Measurements from ENCODE around the gene LMAN2.

LMAN2 gene

GRCh38 chr5:177336603-177337494 lies 14.6 kb downstream of the LMAN2 start:
- Histone ChIP-seq H4K20me1 (peaks cover 32% of the 10 kb centered on the region), H3K4me1 (peaks cover 87% of the 10 kb centered on the region)

GRCh38 chr5:177336112-177336511 lies 15.4 kb downstream of the LMAN2 start:
- Histone ChIP-seq H3K4me2 (peak overlapping the region; percentile 96), H3K9ac (peak overlapping the region; percentile 80), H3K9me3 (no peaks in the 10 kb centered on the region), H4K20me1 (peaks cover 32% of the 10 kb centered on the region), H3K4me1 (peaks cover 94% of the 10 kb centered on the region), H3K4me3 (no peak overlapping the region; the same call in 1 of the 2 replicates), H3K36me3 (peaks cover 62% of the 10 kb centered on the region), H3K27me3 (no peaks in the 10 kb centered on the region), H3K27ac (peak overlapping the region; percentile 96)
- no peak for TF ChIP-seq Cebpa-rat (IDR thresholded peaks at IDR 0.05)

More at GRCh38 chr5:177336603-177337494, 14.6 kb downstream of the LMAN2 start:
- peak overlapping the region; percentile 96 for H3K4me2 ChIP-seq
- no peak for TF ChIP-seq Cebpa-rat (IDR thresholded peaks at IDR 0.05)
- peak overlapping the region; percentile 96 for H3K27ac ChIP-seq
- no peaks in the 10 kb centered on the region for H3K9me3 ChIP-seq
- no peaks in the 10 kb centered on the region for H3K27me3 ChIP-seq
- H3K9ac ChIP-seq, result 0 out of 2 replicates have a peak overlapping the region, but pooled peaks have one; percentile 37
- peaks cover 69% of the 10 kb centered on the region for H3K36me3 ChIP-seq
- no peak overlapping the region for H3K4me3 ChIP-seq

GRCh38 chr5:177335701-177336065 lies 15.8 kb downstream of the LMAN2 start:
- no peak for TF ChIP-seq Cebpa-rat (IDR thresholded peaks at IDR 0.05)
- Histone ChIP-seq H3K9me3 (no peaks in the 10 kb centered on the region), H3K4me3 (no peak overlapping the region; the same call in 1 of the 2 replicates), H3K4me2 (peak overlapping the region; percentile 96), H3K27ac (peak overlapping the region; percentile 96), H3K36me3 (peaks cover 60% of the 10 kb centered on the region), H3K27me3 (no peaks in the 10 kb centered on the region), H3K4me1 (peaks cover 98% of the 10 kb centered on the region), H4K20me1 (peaks cover 32% of the 10 kb centered on the region), H3K9ac (peak overlapping the region; percentile 80)

GRCh38 chr5:177334781-177335700 lies 16.4 kb downstream of the LMAN2 start:
- Histone ChIP-seq H3K27me3 (no peaks in the 10 kb centered on the region), H3K27ac (peak overlapping the region; percentile 96), H4K20me1 (peaks cover 32% of the 10 kb centered on the region), H3K4me3 (peak overlapping the region; percentile 58; the same call in 1 of the 2 replicates), H3K4me2 (peak overlapping the region; percentile 96), H3K4me1 (peaks cover 100% of the 10 kb centered on the region), H3K36me3 (peaks cover 57% of the 10 kb centered on the region), H3K9ac (peak overlapping the region; percentile 80), H3K9me3 (no peaks in the 10 kb centered on the region)
- no peak for TF ChIP-seq Cebpa-rat (IDR thresholded peaks at IDR 0.05)

- H3K27me3 ChIP-seq, result no peaks in the 10 kb centered on the region
- H3K9me3 ChIP-seq, result no peaks in the 10 kb centered on the region
- peak overlapping the region; percentile 96 for H3K27ac ChIP-seq
- H3K4me1 ChIP-seq, result peaks cover 100% of the 10 kb centered on the region
- peak overlapping the region; percentile 58 for H3K4me3 ChIP-seq
- H4K20me1 ChIP-seq, result peaks cover 26% of the 10 kb centered on the region
- peaks cover 63% of the 10 kb centered on the region for H3K36me3 ChIP-seq
- peak overlapping the region; percentile 80 for H3K9ac ChIP-seq
- H3K4me2 ChIP-seq, result peak overlapping the region; percentile 96
- TF ChIP-seq Cebpa-rat (IDR thresholded peaks at IDR 0.05), result no peak
Observed at GRCh38 chr5:177334155-177334551, 17.3 kb downstream of the LMAN2 start.

- Histone ChIP-seq H4K20me1 (peaks cover 20% of the 10 kb centered on the region), H3K4me2 (peak overlapping the region; percentile 96), H3K4me1 (peaks cover 100% of the 10 kb centered on the region), H3K36me3 (peaks cover 63% of the 10 kb centered on the region), H3K27me3 (no peaks in the 10 kb centered on the region), H3K9me3 (no peaks in the 10 kb centered on the region), H3K27ac (peak overlapping the region; percentile 96), H3K4me3 (peak overlapping the region; percentile 58), H3K9ac (peak overlapping the region; percentile 80)
- no peak for TF ChIP-seq Cebpa-rat (IDR thresholded peaks at IDR 0.05)
Observed at GRCh38 chr5:177333420-177334154, 17.9 kb downstream of the LMAN2 start.

- H3K36me3 ChIP-seq, result peaks cover 59% of the 10 kb centered on the region
- H3K9me3 ChIP-seq, result no peaks in the 10 kb centered on the region
- peaks cover 13% of the 10 kb centered on the region for H4K20me1 ChIP-seq
- peak overlapping the region; percentile 96 for H3K27ac ChIP-seq
- peak overlapping the region; percentile 58 for H3K4me3 ChIP-seq
- peak overlapping the region; percentile 80 for H3K9ac ChIP-seq
- no peak for TF ChIP-seq Cebpa-rat (IDR thresholded peaks at IDR 0.05)
- peak overlapping the region; percentile 96 for H3K4me2 ChIP-seq
- H3K27me3 ChIP-seq, result no peaks in the 10 kb centered on the region
- peaks cover 100% of the 10 kb centered on the region for H3K4me1 ChIP-seq
Observed at GRCh38 chr5:177332896-177333260, 18.6 kb downstream of the LMAN2 start.

GRCh38 chr5:177332031-177332895 lies 19.2 kb downstream of the LMAN2 start:
- H3K4me1 ChIP-seq, result peaks cover 100% of the 10 kb centered on the region
- H3K9me3 ChIP-seq, result no peaks in the 10 kb centered on the region
- H3K27me3 ChIP-seq, result no peaks in the 10 kb centered on the region
- H3K4me2 ChIP-seq, result peak overlapping the region; percentile 96
- peak overlapping the region; percentile 58 for H3K4me3 ChIP-seq
- H4K20me1 ChIP-seq, result peaks cover 7% of the 10 kb centered on the region; the same call in 1 of the 2 replicates
- H3K27ac ChIP-seq, result peak overlapping the region; percentile 96
- H3K9ac ChIP-seq, result peak overlapping the region; percentile 80
- H3K36me3 ChIP-seq, result peaks cover 53% of the 10 kb centered on the region
- TF ChIP-seq Cebpa-rat (IDR thresholded peaks at IDR 0.05), result no peak
